Right ventricle myocardium inferior (tissue), 1 donor: Measurements from ENCODE around the gene CYRIA. TPM values are rescaled to one million over a fixed set of nuclear protein-coding genes. Genes with fewer than 3 reads are reported as not detected.
A peak's percentile ranks its signal among the peaks of the same experiment; 100 is the strongest.

Experiments
- ATAC-seq: fragments of 200-7000 bp; cut with Tn5 transposase; one replicate; pipeline ENCODE4 v1.9.1; 2020; ENCODE audit warnings: mild to moderate bottlenecking, moderate library complexity
- DNase-seq: peaks from one replicate; pipeline ENCODE4 v3.0.0; 2021; ENCODE audit errors: missing footprints
- intact Hi-C: fragments of 100-400 bp; cut with DNase I; formaldehyde crosslinking; loops from one replicate; pipeline ENCODE4 v1.11.0; 2022
- total RNA-seq: library from RNA; stranded (reverse); fragmentation: NEBNext Ultra II Directional; extraction: Animal tissue kit (Norgen Biotek cat#: 25700); gene quantifications from one replicate; pipeline ENCODE4 v1.2.1, GENCODE V29; 2021
- donor health status: DM: no; HTN: yes; CAD: no; lungs with severe emphysema.

The CYRIA gene
- total RNA-seq, 1 donor from 2014 or later = 5.1 TPM

DNA sequence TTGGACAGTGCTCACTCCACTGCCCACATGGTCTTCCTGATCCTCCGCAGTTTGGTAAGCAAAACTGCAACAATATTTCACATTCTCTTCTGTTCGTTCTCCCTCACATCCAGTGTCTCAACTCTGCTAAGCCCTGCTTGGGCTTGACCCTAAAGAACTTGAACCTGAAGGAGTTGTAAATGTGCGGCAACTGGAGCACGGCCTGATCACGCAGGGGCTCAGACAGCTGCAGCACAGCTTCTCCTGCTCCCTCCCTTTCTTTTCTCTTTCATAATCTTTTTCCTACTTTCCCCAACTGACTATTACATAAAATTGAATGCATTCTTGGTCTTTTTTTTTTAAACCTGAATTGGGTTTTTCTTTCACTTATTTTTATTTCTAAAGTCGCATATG, 10.2 kb downstream of the CYRIA start:
- intact Hi-C loops = no loop called here
- ATAC-seq (no peak), DNase-seq (no peak)

- DNase-seq = no peak
- intact Hi-C loops = no loop called here
- no peak for ATAC-seq
Observed at GRCh38 chr2:16654833-16655444, 10.7 kb downstream of the CYRIA start.

- ATAC-seq (no peak), DNase-seq (no peak)
- intact Hi-C loops = no loop called here
Observed at GRCh38 chr2:16653799-16654198, 11.8 kb downstream of the CYRIA start.

DNA sequence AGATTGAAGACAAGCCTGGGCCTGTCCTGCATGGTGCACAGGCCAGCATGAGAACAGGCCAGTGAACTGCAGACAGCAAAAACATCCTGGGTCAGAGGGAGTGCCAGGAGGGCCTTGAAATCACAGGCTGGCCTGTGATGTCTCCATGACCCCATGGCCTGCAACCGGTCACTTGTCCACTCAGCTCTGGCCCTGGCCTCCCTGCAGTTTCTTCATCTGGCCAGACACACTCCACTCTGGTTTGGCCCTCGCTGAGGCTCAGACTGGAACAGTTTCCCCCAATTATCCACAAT, 12.6 kb downstream of the CYRIA start:
- intact Hi-C loops = no loop called here
- ATAC-seq = peak; percentile 60
- DNase-seq = no peak

GRCh38 chr2:16652296-16653082, 13.1 kb downstream of the CYRIA start:
- DNase-seq (no peak), ATAC-seq (peak; percentile 7)
- intact Hi-C loops = no loop called here

GRCh38 chr2:16650287-16651249, 15.1 kb downstream of the CYRIA start:
- ATAC-seq (peak; percentile 59), DNase-seq (no peak)
- intact Hi-C loops = no loop called here

GRCh38 chr2:16649353-16650286, 16.0 kb downstream of the CYRIA start:
- ATAC-seq = no peak
- DNase-seq = no peak
- intact Hi-C loops = no loop called here

DNA sequence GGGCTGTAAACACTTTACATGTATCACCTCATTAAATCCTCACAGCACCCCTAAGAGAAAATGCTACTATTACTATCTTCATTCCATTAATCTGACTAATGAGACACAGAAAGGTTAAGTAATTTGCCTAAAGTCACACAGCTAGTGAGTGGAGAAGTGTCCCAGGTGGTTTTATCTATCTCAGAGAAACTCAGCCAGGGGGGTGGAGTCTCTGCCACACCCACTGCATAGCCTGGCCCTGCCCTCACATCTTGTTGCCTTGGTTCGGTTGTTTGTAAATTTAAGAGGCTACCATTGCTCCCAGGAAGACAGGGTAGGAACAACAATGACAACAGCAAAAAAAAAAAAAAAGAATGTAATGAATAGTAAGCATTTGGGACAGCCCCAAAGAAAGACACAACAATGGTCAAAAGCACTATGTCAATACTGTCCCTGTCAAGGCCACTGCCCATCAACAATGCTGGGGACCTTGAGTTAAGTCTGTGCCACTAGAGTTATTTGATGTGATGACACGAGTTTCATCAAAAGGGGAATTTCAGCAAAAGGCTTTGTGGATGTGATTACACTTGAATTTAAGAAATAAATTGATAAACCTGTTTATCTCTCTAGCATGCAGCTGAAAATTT, 17.5 kb downstream of the CYRIA start:
- intact Hi-C loops = no loop called here
- DNase-seq = no peak
- ATAC-seq = no peak

- DNase-seq (no peak), ATAC-seq (no peak)
- intact Hi-C loops = no loop called here
Observed at GRCh38 chr2:16645775-16646559, 19.7 kb downstream of the CYRIA start.

GRCh38 chr2:16645088-16645487, 20.5 kb downstream of the CYRIA start:
- intact Hi-C loops = no loop called here
- DNase-seq = no peak
- ATAC-seq = no peak

DNA sequence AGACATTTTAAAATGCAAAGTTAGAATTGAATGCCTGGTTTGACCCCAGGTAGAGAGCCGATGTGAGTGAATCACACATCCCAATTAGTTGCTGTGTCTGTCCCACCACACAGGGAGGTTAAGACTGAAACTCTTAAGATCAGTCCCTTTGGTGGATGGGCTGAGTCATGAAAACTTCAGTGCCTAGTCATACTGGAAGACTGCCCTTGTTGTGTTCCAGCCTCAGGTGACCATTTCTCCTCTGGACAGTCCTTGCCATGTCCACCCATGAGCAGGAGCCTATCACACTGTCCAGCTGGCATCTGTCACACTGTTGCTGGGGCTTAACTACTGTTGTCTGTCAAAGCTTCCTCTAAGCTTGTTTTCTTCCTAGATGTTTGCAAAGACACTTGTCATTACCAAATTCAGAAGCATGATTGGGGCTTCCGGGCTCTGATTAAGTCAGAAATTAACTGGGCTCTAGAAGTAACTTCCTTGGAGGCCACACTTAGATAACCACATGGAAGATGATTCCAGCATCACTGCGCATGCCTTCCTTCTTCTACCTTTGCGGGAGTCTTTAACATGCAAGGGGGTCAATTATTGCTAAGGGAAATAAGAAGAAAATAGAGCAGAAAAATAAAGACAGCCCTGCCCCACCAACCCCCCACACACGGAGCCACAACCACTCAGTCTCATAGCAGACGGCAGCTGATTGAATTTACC, 21.3 kb downstream of the CYRIA start:
- DNase-seq (no peak), ATAC-seq (no peak)
- intact Hi-C loops = no loop called here

DNA sequence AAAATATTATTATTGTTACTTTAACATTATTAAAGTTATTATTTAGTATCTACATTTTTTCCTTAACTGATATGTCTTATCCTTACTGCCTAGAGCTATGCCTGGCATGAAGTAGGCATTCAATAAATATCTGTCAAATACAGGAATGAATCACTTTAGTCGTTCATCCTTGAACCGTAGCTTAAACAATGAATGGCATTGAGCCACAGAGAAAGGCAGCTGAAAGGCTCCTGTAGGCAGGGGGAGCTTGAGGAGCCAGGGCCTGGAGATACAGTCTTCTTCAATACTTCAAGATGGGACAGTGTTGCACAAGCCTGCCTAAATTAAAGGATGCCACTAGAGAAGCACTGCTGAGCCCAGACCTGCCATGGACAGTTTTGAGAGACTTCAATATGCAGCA, 22.5 kb downstream of the CYRIA start:
- ATAC-seq = no peak
- intact Hi-C loops = no loop called here
- no peak for DNase-seq

GRCh38 chr2:16642088-16642487, 23.5 kb downstream of the CYRIA start:
- no peak for DNase-seq
- intact Hi-C loops = no loop called here
- no peak for ATAC-seq

DNA sequence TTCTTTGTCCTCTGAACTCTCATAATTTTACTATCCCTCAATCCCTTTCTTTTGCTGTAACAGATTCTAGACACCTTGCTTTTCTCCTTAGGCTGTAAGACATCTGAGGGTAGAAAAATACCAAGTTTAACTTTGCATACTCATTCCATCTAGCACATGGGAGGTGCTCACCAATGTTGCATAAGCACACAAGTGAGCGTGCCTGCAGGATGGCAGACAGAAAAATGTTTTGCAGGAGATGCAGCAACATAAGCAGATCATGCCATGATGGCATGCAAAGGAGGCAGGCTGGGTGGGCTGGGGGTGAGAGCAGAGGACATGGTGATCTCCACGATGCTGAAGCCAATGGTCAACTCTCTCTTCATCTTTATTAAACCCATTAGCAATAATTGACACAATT, 24.1 kb downstream of the CYRIA start:
- intact Hi-C loops = no loop called here
- DNase-seq = no peak
- no peak for ATAC-seq

DNA sequence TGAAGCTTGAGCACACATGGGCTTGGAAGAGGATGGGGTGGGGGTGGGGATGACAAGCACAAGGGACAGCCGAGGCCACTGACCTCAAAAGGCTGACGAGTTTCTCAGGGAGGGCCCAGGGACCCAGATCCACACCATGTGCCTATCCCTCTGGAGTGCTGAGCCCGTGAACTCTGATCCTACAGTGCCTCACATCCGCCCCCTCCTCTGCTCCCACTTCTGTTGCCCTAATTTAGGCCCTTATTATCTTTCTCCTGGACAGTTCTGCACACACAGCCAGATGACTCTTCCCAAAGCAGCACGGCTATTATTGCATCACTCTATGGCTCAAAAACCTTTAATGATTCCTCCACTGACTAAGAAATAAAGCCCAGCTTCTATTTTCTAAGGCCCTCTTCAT, 24.8 kb downstream of the CYRIA start:
- intact Hi-C loops = no loop called here
- peak; percentile 85 for ATAC-seq
- DNase-seq = no peak

DNA sequence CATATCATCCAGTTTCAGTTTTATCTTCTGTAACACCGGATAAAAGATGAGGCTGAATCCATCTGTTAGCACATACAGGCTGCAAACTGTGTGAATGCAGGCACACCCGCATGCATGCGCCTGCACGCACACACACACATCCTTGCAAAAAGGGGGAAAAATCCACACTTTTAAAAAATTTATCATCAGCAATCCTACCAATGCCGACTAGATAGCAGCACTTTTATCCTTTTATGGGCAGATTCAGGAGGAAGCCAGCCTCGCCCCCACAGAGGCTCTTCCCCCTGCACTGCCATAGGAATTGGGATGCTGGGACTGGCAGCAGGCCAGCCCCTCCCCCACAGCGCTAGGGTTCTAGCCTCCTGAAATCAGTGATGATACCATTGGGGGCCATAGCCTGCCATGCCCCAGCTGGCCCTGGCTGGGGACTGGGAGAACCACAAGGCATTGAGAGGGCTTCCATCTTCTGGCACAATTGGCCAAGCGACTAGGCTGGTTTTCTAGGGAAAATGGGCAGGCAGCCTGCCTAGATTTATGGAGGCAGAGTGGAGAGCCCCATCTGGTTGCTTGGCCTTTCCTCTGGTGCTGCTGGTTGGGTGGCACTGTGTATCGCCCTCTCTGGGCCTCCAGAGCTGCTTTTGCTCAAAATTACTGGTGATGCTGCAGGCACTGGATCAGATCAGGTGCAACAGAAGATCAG, 25.5 kb downstream of the CYRIA start:
- DNase-seq (no peak), ATAC-seq (no peak)
- intact Hi-C loops = no loop called here
